ENCODE results near the gene IFNLR1.

IFNLR1 gene

GRCh38 chr1:24206516-24207394 is 19.7 kb upstream of the IFNLR1 start:
- in situ Hi-C loops (cut with MboI; ENCODE audit: low sequenced_read_pairs) = loop anchor here (25.0 kb wide), 1 partner anchor 181 kb away; no protein-coding TSS in a partner anchor

- in situ Hi-C loops (cut with MboI; ENCODE audit: low sequenced_read_pairs) = loop anchor here (25.0 kb wide), 1 partner anchor 181 kb away; no protein-coding TSS in a partner anchor
Observed at GRCh38 chr1:24206083-24206464, 19.0 kb upstream of the IFNLR1 start.

- in situ Hi-C loops (cut with MboI; ENCODE audit: low sequenced_read_pairs) = loop anchor here (25.0 kb wide), 1 partner anchor 182 kb away; no protein-coding TSS in a partner anchor
Observed at GRCh38 chr1:24205345-24206082, 18.4 kb upstream of the IFNLR1 start.

- in situ Hi-C loops (cut with MboI; ENCODE audit: low sequenced_read_pairs) = loop anchor here (25.0 kb wide), 1 partner anchor 183 kb away; no protein-coding TSS in a partner anchor
Observed at GRCh38 chr1:24204116-24204515, 17.0 kb upstream of the IFNLR1 start.

GRCh38 chr1:24203404-24203803 is 16.3 kb upstream of the IFNLR1 start:
- in situ Hi-C loops (cut with MboI; ENCODE audit: low sequenced_read_pairs) = loop anchor here (25.0 kb wide), 1 partner anchor 184 kb away; no protein-coding TSS in a partner anchor

- in situ Hi-C loops (cut with MboI; ENCODE audit: low sequenced_read_pairs) = loop anchor here (25.0 kb wide), 1 partner anchor 184 kb away; no protein-coding TSS in a partner anchor
Observed at GRCh38 chr1:24202987-24203386, 15.9 kb upstream of the IFNLR1 start.

GRCh38 chr1:24202556-24202955 is 15.5 kb upstream of the IFNLR1 start:
- in situ Hi-C loops (cut with MboI; ENCODE audit: low sequenced_read_pairs) = loop anchor here (25.0 kb wide), 1 partner anchor 185 kb away; no protein-coding TSS in a partner anchor

GRCh38 chr1:24201941-24202440 is 14.9 kb upstream of the IFNLR1 start:
- in situ Hi-C loops (cut with MboI; ENCODE audit: low sequenced_read_pairs) = loop anchor here (25.0 kb wide), 1 partner anchor 185 kb away; no protein-coding TSS in a partner anchor

- in situ Hi-C loops (cut with MboI; ENCODE audit: low sequenced_read_pairs) = no loop called here
Observed at GRCh38 chr1:24199291-24199900, 12.3 kb upstream of the IFNLR1 start.

- in situ Hi-C loops (cut with MboI; ENCODE audit: low sequenced_read_pairs) = no loop called here
Observed at GRCh38 chr1:24198766-24199165, 11.7 kb upstream of the IFNLR1 start.

- in situ Hi-C loops (cut with MboI; ENCODE audit: low sequenced_read_pairs) = no loop called here
Observed at GRCh38 chr1:24195874-24196273, 8.8 kb upstream of the IFNLR1 start.

GRCh38 chr1:24195136-24195535 is 8.0 kb upstream of the IFNLR1 start:
- in situ Hi-C loops (cut with MboI; ENCODE audit: low sequenced_read_pairs) = no loop called here

- in situ Hi-C loops (cut with MboI; ENCODE audit: low sequenced_read_pairs) = no loop called here
Observed at GRCh38 chr1:24193046-24193445, 6.0 kb upstream of the IFNLR1 start.

- in situ Hi-C loops (cut with MboI; ENCODE audit: low sequenced_read_pairs) = no loop called here
Observed at GRCh38 chr1:24191860-24192259, 4.8 kb upstream of the IFNLR1 start.

- in situ Hi-C loops (cut with MboI; ENCODE audit: low sequenced_read_pairs) = no loop called here
Observed at GRCh38 chr1:24190983-24191461, 3.9 kb upstream of the IFNLR1 start.

GRCh38 chr1:24189528-24189927 is 2.4 kb upstream of the IFNLR1 start:
- in situ Hi-C loops (cut with MboI; ENCODE audit: low sequenced_read_pairs) = no loop called here

- in situ Hi-C loops (cut with MboI; ENCODE audit: low sequenced_read_pairs) = no loop called here
Observed at GRCh38 chr1:24186711-24186992, 437 bp downstream of the IFNLR1 start.

- in situ Hi-C loops (cut with MboI; ENCODE audit: low sequenced_read_pairs) = no loop called here
Observed at GRCh38 chr1:24186031-24186710, 918 bp downstream of the IFNLR1 start.

- in situ Hi-C loops (cut with MboI; ENCODE audit: low sequenced_read_pairs) = no loop called here
Observed at GRCh38 chr1:24185076-24185475, 2.0 kb downstream of the IFNLR1 start.

- in situ Hi-C loops (cut with MboI; ENCODE audit: low sequenced_read_pairs) = no loop called here
Observed at GRCh38 chr1:24182061-24182460, 5.0 kb downstream of the IFNLR1 start.
